HepG2 (cell line): ENCODE measurements around the gene MGST1. TPM values are rescaled to one million over a fixed set of nuclear protein-coding genes. Genes with fewer than 3 reads are reported as not detected.

Experiments used
- AGO1 ChIP-seq: fragments of 200-400 bp; formaldehyde crosslinking; IDR thresholded peaks from 2 replicates; pipeline ENCODE4 v1.6.1; 2017; ENCODE audit warnings: mild to moderate bottlenecking, low read depth, low read length, moderate library complexity; ENCODE audit not compliant: poor library complexity, severe bottlenecking
- ARNTL ChIP-seq: sonication (generic); formaldehyde crosslinking; IDR thresholded peaks from 2 replicates; pipeline ENCODE4 v1.4.0; 2020; ENCODE audit warnings: mild to moderate bottlenecking, missing genetic modification reagents
- ASH2L ChIP-seq: fragments of 300-600, 200-600 bp; sonication (generic); IDR thresholded peaks from 2 replicates; pipeline ENCODE4 v1.7.0; 2017; ENCODE audit warnings: low read depth, mild to moderate bottlenecking, moderate library complexity, mixed read lengths, low read length; ENCODE audit not compliant: insufficient read length
- CCDC6 ChIP-seq: sonication (generic); formaldehyde crosslinking; IDR thresholded peaks from 2 replicates; pipeline ENCODE4 v1.8.1; 2022; ENCODE audit warnings: mild to moderate bottlenecking, missing genetic modification reagents, moderate library complexity
- DRAP1 ChIP-seq: IDR thresholded peaks from 2 replicates; pipeline ENCODE4 v1.6.1; 2016; ENCODE audit warnings: missing genetic modification reagents, missing compliant biosample characterization
- E2F1 ChIP-seq: sonication (generic); formaldehyde crosslinking; IDR thresholded peaks from 2 replicates; pipeline ENCODE4 v1.5.0; 2020; ENCODE audit warnings: missing genetic modification reagents
- IRX3 ChIP-seq: sonication (generic); formaldehyde crosslinking; IDR thresholded peaks from 2 replicates; pipeline ENCODE4 v1.8.1; 2023; ENCODE audit warnings: mild to moderate bottlenecking, low read depth, missing genetic modification reagents, borderline replicate concordance
- KDM3A ChIP-seq: IDR thresholded peaks from 2 replicates; pipeline ENCODE4 v1.6.1; 2018; ENCODE audit warnings: low read depth, missing compliant biosample characterization
- MEIS1 ChIP-seq: sonication (generic); formaldehyde crosslinking; IDR thresholded peaks from 2 replicates; pipeline ENCODE4 v1.9.0; 2021; ENCODE audit warnings: mild to moderate bottlenecking, missing genetic modification reagents, moderate library complexity, borderline replicate concordance
- MIER2 ChIP-seq: IDR thresholded peaks from 2 replicates; pipeline ENCODE4 v1.6.1; 2016; ENCODE audit warnings: missing biosample characterization, missing genetic modification reagents
- NFIB ChIP-seq: sonication (generic); formaldehyde crosslinking; IDR thresholded peaks from 2 replicates; pipeline ENCODE4 v1.9.0; 2021; ENCODE audit warnings: missing genetic modification reagents, mild to moderate bottlenecking, borderline replicate concordance
- PLSCR1 ChIP-seq: sonication (generic); formaldehyde crosslinking; IDR thresholded peaks from 2 replicates; pipeline ENCODE4 v1.5.0; 2020; ENCODE audit warnings: missing genetic modification reagents, mild to moderate bottlenecking, borderline replicate concordance
- POGK ChIP-seq: sonication (generic); formaldehyde crosslinking; conservative IDR thresholded peaks from 2 replicates; pipeline ENCODE4 v1.8.0; 2022; ENCODE audit warnings: mild to moderate bottlenecking, moderate library complexity, missing genetic modification reagents
- SRY ChIP-seq: sonication (generic); formaldehyde crosslinking; IDR thresholded peaks from 2 replicates; pipeline ENCODE4 v1.8.0; 2022; ENCODE audit warnings: mild to moderate bottlenecking, missing genetic modification reagents
- ZFP62 ChIP-seq: sonication (generic); formaldehyde crosslinking; IDR thresholded peaks from 2 replicates; pipeline ENCODE4 v1.4.0; 2020; ENCODE audit warnings: missing genetic modification reagents
- ZNF232 ChIP-seq: sonication (generic); formaldehyde crosslinking; IDR thresholded peaks from 2 replicates; pipeline ENCODE4 v1.4.0; 2020; ENCODE audit warnings: missing genetic modification reagents, borderline replicate concordance
- ZNF598 ChIP-seq: sonication (generic); formaldehyde crosslinking; IDR thresholded peaks from 2 replicates; pipeline ENCODE4 v1.5.1; 2020; ENCODE audit warnings: mild to moderate bottlenecking, missing genetic modification reagents, borderline replicate concordance
- polyA plus RNA-seq, 8 experiments: library from polyadenylated mRNA; depleted of rRNA in 3 of 8; stranded (reverse) in 7 of 8; unstranded in 1 of 8; fragments of >200 nt; fragmentation: Illumina TruSeq in 4 of 8; extraction: Trizol in 4 of 8; gene quantifications; 2 replicates each; pipeline versions ENCODE4 v1.2.1 to v1.2.3, GENCODE V29; 2011 to 2016; ENCODE audit warnings: low read depth in 4 of 8, missing spikeins in 1 of 8, mixed read lengths in 1 of 8; ENCODE audit not compliant: insufficient read depth in 1 of 8
- total RNA-seq, 5 experiments: library from RNA; depleted of rRNA; stranded (reverse); fragments of >200 nt; fragmentation: Illumina TruSeq; extraction: Trizol; gene quantifications; 2 replicates each; pipeline ENCODE4 v1.2.3, GENCODE V29; 2016; ENCODE audit warnings: low read depth in 1 of 5
- TF ChIP-seq, protein P1 (sequence below): sonication (generic); formaldehyde crosslinking; conservative IDR thresholded peaks from 2 replicates; pipeline ENCODE4 v1.4.0; 2020; ENCODE audit warnings: mild to moderate bottlenecking, missing genetic modification reagents, moderate library complexity

Gene MGST1
- total and polyA plus RNA-seq, 2 of the 13 experiments (the other 11 are each of a cell fraction or from before 2014, with no cell fraction given), result 119 to 152 TPM

DNA sequence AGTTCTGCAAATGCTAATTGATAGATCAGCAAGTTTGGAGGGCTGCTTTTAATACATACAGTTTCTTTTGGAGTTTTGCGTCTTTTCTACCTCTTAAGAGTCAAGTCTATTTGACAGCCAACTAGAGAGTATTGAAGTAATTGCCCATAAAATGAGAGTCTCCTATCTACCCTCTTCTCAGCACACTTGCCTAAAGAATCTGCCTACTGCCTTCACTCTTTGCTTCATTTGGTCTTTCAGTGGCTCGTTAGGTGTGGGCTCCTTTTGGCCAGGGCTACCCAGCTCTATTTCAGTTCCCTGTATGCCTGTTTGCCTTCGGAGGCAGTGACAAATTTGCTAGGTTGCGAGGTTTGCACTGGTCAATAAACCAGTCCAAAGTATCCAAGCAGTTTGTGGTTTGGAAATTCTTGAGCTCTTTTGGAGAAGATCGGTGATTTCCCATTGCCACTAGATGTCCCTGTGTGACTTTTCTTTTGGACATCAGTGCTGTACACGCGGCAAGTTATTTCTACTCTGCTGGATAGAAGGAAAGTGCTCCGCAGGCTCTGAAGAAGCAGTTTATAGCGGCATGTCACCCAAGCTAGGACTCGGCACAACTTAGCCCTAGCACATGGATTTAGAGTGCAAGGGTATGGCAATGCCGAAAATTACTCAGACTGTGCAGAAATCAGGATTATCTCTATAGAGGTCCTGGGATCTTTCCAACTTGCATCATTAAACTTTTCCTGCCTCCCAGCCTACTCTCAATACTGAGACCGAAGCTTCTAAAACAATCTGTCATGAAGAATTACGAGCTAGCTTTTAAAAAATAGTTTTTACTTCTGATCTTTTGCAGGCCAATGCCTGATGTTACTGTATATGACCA lies 38.6 kb downstream of the MGST1 start (continued):
- TF ChIP-seq, protein P1, sequence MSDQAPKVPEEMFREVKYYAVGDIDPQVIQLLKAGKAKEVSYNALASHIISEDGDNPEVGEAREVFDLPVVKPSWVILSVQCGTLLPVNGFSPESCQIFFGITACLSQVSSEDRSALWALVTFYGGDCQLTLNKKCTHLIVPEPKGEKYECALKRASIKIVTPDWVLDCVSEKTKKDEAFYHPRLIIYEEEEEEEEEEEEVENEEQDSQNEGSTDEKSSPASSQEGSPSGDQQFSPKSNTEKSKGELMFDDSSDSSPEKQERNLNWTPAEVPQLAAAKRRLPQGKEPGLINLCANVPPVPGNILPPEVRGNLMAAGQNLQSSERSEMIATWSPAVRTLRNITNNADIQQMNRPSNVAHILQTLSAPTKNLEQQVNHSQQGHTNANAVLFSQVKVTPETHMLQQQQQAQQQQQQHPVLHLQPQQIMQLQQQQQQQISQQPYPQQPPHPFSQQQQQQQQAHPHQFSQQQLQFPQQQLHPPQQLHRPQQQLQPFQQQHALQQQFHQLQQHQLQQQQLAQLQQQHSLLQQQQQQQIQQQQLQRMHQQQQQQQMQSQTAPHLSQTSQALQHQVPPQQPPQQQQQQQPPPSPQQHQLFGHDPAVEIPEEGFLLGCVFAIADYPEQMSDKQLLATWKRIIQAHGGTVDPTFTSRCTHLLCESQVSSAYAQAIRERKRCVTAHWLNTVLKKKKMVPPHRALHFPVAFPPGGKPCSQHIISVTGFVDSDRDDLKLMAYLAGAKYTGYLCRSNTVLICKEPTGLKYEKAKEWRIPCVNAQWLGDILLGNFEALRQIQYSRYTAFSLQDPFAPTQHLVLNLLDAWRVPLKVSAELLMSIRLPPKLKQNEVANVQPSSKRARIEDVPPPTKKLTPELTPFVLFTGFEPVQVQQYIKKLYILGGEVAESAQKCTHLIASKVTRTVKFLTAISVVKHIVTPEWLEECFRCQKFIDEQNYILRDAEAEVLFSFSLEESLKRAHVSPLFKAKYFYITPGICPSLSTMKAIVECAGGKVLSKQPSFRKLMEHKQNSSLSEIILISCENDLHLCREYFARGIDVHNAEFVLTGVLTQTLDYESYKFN (CRISPR knock-in tag), result peak; percentile 53
- TF ChIP-seq KDM3A (CRISPR knock-in tag) (0 out of 2 replicates have a peak, but pooled peaks have one; percentile 54), AGO1 (no peak), ZFP62 (CRISPR knock-in tag) (no peak), SRY (CRISPR knock-in tag) (no peak), ASH2L (peak; percentile 15), NFIB (CRISPR knock-in tag) (no peak), PLSCR1 (CRISPR knock-in tag) (no peak), POGK (CRISPR knock-in tag) (no peak), ARNTL (CRISPR knock-in tag) (no peak), ZNF232 (no peak), IRX3 (CRISPR knock-in tag) (no peak), ZNF598 (no peak), E2F1 (CRISPR knock-in tag) (no peak), DRAP1 (CRISPR knock-in tag) (no peak), CCDC6 (CRISPR knock-in tag) (no peak), MEIS1 (CRISPR knock-in tag) (0 out of 2 replicates have a peak, but pooled peaks have one; percentile 41), MIER2 (CRISPR knock-in tag) (0 out of 2 replicates have a peak, but pooled peaks have one; percentile 18)
